NCI-H2196 treated with DMSO at 0.1 percent for 48 hours (cell line): ENCODE measurements around the gene RPA3.
"Not testable (repeated sequence)": the region's sequence is repeated elsewhere in the genome, so short reads cannot be mapped to it uniquely, and the experiment has no call there.

Source experiments
- DNase-seq: peaks from one replicate; lab custom pipeline; 2025; ENCODE audit not compliant: unreplicated experiment; lab: John Stamatoyannopoulos, UW

The RPA3 gene

DNA sequence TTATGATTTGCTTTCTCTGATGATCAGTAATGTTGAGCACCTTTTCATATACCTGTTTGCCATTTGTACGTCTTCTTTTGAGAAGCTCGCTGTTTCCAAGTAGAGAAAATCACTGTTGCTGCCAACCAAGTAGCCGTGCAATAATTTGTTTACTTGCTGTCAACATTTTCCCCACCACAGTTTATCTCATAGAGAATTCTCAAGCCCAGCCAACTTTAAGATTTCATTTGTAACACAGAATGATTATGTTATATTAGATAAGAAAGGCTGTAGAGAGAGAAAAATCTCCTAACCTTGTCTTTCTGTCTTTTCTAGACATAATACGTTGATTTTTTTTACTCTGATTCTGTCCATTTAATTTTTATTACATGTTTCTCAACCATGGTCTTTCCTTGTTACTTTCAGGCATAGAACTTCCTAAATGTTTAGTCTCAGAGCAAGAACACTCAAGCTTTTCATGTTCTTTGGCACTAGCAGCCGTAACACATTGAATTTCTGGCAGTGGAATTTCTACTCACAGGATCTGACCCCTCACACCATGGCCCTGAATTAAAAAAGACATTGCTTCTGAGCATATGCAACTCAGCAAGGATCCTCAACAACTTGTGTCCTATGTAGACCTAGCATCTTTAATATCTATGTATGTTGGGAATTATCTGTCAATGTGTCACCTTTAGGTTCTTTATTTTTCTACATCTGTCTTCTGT is 23.1 kb downstream of the RPA3 start:
- no peak for DNase-seq

DNA sequence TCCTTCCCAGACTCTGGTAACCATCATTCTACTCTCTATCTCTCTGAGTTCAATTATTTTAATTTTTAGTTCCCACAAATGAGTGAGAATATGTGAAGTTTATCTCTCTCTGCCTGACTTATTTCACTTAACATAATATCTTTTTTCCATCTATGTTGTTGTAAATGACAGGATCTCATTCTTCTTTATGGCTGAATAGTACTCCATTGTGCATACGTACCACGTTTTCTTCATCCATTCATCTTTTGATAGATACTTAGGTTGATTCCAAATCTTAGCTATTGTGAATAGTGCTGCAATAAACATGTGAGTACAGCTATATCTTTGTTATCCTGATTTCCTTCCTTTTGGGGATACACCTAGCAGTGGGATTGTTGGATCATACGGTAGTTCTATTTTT is 23.9 kb downstream of the RPA3 start:
- DNase-seq: no peak

DNA sequence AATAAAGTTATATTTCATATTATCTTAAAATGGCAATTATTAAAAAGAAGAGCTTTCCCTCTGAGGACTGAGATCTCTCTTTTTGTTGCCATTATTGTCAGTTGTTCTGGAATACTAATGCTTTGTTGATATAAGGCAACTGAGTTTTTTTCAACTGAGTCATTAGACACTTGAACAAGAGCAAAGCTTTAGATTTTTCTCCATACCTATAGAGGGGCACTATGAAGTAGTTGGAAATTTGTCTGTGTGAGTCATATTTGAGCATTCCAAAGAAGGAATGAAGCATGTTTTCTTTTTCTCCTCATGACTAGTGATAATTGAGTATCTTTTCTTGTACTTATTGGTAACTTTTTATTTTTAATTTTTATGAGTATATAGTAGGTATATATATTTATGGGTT is 24.5 kb downstream of the RPA3 start:
- no peak for DNase-seq

DNA sequence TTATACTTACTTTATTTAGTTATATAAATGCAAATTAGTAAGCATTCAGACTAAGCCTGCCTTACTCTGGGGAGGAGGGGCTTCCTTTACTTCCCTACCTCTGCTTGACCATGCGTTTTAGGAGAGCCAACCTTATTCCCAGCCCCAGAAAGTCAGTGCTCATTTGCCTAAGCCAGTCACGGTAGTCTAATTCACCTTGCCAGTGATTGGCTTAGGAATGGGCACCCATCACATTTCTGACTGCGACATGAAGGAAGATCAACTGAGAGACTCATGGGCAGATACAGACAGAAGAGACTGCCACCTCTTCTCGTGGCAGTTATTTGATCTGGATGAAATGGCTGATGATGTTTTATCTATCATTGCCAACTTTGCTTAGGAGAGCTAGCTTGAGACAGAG is 29.5 kb downstream of the RPA3 start:
- peak; percentile 46 for DNase-seq

DNA sequence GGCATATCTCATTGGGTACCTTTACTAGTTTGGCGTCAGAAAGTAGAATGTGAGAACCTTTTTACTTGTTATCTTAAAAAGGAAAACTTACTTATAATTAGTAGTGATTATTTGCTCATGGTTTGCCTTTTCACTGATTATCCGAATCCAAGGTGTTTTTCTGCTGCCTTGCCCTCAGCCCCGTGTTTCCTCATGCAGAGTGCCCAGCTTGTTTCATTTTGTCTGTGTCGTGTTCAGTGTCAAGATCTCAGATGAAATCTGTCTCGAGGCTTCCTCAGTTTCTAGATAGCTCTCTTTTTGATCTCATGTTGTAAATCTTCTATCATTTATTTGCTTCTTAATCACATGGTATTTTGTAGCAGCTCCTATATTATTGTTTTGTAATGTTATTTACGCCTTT is 30.1 kb downstream of the RPA3 start:
- peak; percentile 43 for DNase-seq

DNA sequence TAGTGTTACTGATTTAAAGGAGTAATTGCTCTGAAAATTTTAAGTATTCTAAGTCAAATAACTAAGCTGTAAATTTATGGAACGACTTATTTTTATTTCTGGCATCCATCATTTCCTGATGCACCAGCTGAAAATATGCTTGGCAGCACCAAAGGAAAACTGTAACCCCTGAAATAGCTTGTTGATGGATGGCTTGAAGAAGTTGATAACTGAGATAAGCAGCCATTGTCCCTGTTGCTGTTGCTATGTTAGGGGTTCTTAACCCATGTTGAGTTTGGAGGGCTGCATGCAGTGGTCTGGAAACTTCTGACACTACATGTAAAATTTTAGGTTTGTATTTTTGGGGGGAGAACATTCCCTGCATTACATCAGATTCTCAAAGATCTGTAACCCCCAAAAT is 30.6 kb downstream of the RPA3 start:
- no peak for DNase-seq

DNA sequence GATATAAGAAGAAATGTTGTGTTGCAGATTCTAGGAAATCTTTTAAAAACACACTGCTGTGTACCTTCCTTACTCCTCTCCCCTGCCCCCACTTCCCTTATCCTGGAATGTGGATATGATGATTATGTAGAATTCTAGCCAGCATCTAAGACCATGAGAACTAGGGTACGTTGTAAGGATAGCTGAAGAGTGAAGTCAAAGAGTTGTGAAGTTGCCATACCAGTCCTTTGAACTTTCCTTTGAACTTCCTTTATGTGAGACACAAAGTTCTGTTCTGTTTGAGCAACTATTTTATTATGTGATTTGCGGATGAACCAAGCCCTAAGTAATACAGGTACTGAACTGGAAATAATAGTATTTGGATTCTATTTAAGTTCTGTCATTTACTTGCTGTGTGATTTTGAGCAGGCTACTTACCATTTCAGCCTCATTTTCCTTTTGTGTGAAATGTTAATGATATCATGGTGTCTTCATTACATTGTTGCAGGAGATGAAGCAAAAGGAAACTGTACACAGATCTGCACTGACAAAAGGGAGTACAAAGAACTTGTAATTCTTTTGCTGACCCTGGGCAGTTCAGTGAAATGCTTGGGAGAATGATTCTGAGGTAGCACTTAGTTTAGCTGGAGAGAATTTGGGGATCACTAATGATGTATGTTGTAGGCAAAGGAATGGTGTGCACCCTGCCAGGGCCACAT is 31.4 kb downstream of the RPA3 start:
- no peak for DNase-seq

DNA sequence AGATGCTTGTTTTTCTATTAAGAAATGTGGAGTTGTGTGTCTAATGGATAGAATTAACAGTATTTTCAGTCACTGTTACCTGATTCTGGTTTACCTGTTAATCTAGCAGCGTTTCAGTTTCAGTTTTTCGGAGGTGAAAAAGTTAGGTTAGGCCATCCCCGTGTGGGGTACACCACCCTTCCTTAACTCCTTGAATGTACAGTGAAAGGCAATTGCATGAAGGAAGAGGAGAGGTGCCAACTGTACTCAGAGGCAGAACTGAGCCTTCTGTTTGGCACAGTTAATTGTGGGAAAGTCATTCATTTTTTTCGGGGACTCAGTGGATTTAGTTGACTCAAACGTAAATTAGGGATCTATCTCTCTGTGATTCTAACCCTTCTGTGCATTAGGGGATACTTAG is 35.5 kb downstream of the RPA3 start:
- no peak for DNase-seq

DNA sequence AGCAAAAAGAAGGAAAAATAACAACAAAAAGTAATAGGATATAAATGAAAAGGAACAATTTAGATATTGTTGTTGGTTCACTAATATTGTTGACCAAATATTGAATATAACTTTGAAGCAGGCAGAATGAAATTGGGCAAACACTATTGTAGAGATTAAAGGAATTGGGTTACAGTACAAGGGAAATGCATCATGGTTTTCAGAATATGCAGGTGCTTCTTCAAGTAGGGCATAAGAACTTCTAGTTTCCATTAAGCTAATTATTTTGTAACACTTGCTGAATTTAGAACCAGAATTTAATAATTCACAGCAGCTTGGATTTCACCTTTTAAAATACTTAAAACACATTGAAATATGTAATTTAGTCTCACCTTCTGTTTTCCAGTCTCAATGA is 36.5 kb downstream of the RPA3 start:
- DNase-seq: no peak

DNA sequence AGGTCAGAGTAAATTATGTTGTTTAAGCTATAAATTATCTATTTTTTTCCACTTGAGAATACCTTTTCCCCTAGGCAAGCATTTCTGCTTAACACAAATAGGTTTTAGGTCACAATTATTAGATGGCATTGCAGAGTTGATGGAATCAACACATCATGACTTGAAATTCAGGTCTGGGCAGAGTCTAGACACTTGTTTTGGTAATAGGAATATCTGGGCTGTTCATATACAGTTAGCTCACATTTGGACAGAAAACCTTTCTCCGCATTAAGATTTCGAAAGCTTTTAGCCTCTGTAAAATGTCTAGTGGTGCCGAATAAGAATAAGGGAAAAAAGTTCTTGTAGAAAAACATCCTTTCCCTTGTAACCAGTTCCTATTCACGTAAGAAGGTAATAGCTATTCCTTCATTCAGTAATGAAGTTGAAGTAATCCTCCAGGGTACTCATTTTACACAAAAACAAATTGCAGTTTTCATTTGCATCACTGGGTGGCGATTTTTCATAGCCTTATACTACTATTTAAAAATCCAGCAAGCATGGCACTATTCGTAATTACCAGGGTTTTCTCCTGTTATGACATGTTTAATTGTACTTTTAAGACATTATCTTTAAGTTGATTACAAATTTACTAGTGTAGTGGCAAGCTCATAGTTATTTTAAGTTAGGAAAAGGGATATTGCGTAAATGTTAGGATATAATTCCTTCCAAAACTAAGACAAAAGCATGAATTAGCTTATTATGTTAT is 37.0 kb downstream of the RPA3 start:
- DNase-seq: peak; percentile 63

DNA sequence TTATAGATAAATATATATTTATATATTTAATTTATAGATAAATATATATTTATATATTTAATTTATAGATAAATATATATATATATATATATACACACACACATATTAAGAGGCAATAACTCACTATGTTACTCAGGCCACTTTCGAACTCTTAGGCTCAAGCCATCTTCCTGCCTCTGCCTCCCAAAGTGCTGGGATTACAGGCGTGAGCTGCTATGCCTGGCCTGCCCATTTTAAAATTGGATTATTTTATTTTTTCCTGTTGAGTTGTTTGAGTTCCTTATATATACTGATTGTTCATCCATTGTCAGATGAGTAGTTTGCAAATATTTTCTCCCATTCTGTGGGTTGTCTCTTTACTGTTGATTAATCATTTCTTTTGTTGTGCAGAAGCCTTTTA is 38.8 kb downstream of the RPA3 start:
- DNase-seq: not testable (repeated sequence)

DNA sequence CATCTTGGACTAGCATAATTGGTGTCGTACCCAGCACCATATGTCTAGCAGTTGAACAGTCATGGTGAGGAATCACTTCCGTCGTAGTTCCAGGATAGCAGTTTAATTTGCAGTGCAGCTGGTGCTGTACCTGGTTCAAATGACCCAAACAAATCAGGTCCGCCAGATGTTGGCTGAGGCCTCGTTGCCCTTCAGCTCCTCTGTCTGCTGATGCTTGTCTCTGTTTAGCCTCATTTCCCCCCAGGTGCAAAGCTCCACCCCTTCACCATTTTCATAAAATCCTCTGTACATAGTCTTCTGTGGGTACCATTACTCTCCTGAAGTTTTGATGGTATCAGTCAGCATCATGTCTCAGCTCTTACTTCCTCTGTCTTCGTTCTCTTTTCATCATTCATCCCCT is 42.7 kb downstream of the RPA3 start:
- DNase-seq: no peak

DNA sequence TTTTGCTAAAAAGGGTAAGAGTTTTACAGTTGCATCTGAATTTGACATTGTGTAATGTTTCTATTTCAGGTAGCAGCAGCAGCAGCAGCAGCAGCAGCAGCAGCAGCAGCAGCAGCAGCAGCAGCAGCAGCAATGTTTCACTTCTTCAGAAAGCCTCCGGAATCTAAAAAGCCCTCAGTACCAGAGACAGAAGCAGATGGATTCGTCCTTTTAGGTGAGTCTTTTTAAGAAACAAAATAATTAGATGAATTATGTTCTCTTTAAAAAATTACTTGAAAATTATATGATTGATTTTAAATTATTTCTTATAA is 45.2 kb downstream of the RPA3 start:
- no peak for DNase-seq

DNA sequence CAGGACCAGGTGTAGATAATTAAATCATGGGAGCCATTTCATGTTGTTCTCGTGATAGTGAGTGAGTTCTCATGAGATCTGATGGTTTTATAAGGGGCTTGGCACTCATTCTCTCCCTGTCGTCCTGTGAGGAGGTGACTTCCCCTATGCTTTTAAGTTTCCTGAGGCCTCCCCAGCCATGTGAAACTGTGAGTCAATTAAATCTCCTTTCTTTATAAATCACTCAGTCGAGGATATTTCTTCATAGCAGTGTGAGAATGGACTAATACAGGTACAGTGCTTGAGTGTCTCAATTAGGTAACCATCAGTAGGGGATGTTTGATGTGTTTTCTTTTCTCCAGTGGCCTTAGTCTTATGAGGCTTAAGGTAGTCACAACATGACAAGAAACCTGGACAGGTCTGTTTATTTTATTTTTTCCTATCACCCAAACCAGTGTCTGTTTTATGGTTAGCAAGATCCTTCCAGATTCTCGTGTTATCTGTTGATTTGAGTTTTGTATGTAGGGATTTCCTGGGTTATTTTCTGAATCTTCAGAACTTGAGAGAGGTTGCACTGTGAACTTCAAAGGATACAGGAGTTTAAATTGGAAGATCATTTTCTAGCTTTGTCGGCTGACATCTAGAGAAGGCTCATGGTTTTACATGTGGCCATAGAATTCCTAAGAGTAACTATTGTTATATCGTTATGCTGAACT is 45.7 kb downstream of the RPA3 start:
- no peak for DNase-seq

DNA sequence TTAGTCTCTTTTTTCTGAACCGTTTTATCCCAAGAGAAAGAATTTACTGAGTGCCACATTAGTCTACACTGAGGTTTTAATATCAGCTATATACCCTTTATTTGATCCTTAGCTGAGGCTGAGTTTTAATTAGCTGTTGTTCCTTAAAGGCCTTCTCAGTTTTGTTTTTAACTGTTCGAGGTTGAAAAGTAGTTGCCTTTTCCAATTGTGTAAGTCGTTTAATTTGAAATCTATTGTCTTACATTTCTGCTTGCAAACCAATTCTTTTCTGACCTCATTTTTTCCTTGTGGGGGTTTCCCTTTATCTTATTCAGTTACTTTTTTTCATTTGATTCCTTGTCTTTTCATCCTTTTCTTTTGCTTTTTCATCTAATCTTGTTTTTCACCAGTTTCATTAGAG is 47.0 kb downstream of the RPA3 start:
- no peak for DNase-seq

DNA sequence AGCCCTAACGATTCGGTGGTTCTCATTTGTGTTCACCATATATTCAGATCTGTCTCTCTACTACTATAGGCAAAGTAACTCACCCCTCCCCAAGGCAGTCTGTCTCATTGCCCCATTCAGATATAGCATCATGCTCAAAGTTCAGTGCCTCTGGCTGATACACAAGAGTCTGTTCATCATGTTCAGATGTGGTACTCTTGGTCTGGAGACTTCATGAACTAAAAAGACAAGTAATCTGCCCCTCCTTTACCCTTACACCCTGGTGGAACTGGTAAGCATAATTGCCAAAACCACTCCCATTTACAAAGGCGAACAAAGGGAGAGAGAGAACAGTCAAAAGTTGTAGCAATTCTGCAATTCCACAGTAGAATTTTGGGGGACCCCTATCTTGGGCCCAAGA is 47.9 kb downstream of the RPA3 start:
- DNase-seq: no peak

DNA sequence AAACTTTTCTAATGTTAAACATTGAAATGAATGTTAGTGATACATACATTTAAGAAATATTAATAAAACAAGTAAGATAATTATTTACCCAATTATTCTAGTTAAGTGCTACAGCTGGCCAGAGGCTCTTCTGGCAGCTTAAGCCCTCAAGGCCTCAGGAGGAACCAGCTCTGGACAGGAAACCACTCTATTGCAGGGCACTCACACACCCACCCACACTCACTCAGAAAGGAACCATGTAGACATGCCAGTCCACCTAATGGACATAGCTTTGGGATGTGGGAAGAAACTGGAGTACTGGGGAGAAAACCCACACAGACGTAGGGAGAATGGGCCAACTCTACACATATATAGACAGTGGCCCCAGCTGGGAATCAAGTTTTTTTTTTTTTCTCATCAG is 49.7 kb downstream of the RPA3 start:
- no peak for DNase-seq

DNA sequence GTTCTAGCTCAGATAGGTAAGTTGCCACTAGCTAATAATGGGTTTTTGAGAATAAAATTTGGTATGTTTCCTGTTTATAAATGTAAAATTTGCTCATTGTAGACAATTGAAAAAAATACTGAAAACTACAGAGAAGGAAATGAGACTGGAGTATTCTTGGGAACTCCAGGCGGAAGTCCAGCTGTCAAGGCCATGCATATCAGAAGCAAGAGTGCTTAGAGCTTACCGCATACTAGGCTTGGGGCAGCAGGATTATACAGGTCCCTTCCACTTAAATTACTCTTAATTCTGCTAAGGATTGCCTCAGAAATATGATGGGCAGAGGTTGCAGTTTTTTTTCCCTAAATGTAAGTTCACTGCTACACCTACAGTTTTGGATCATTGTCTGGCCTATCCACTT is 51.2 kb downstream of the RPA3 start:
- DNase-seq: no peak

DNA sequence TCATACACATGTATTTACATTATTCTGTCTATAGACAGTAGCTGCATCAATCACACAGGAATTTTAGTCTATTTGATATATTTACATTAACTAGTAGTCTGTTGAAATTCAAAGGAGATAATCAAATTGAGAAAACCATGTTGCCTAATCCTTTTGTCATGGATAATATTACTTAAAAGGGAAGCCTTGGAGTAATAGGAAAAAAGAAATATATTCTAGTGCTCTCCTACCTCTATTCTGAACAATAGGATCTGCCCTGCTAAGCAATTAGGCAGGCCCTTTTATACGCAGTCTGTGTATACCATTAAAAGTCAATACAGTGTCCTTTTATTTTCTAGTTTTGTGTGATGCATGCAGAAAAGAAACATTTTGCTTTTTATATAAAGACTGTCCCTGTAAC is 53.4 kb downstream of the RPA3 start:
- no peak for DNase-seq

DNA sequence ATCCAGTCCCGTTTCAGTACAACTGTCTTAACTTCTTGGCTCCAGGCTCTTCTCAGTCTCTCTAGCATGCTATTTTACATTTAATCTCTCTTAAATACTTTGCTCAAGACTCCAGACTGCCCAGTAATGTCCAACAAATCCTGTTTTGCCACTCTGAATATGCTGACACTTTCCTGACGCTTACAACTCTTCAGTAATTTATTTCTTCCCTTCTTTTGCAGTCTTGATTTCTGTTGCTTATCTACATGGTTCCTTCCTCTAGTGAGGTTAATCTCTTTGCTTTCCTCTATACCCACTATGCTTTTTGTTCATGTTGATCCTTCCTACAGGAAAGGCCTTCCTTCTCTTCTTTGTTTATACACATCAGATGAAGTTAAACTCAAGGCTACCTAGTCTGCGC is 54.1 kb downstream of the RPA3 start:
- no peak for DNase-seq

DNA sequence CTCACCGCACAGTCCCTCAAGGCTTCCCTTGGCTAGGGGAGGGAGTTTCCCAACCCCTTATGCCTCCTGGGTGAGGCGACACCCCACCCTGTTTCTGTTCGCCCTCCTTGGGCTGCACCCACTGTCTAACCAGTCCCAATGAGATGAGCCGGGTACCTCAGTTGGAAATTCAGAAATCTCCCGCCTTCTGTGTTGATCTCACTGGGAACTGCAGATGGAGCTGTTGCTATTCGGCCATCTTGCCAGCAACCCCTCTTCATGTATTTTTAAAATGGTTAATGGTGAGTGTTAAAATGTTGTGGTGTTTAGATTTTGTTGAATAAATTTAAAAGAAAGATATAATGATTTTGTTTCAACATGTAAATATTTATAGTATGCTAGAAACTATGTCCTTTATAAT is 55.9 kb downstream of the RPA3 start:
- no peak for DNase-seq

DNA sequence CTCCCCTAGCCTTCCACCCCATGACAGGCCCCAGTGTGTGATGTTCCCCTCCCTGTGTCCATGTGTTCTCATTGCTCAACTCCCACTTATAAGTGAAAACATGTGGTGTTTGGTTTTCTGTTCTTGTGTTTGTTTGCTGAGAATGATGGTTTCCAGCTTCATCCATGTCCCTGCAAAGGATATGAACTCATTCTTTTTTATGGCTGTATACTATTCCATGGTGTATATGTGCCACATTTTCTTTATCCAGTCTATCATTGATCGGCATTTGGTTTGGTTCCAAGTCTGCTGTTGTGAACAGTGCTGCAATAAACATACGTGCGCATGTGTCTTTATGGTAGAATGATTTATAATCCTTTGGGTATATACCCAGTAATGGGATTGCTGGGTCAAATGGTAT is 61.9 kb downstream of the RPA3 start:
- DNase-seq: not testable (repeated sequence)
